Mammary epithelial cell (primary cell): Measurements from ENCODE around the gene GGACT.

Source experiments
- CTCF ChIP-seq, 2 donors: IDR thresholded peaks in 1 of 2; conservative IDR thresholded peaks in 1 of 2; 2 replicates each; pipeline ENCODE4 v1.5.1; 2011 to 2012; ENCODE audit warnings: inconsistent platforms in 2 of 2, low read length in 2 of 2, mild to moderate bottlenecking in 2 of 2, control low read depth in 1 of 2, low read depth in 1 of 2; ENCODE audit not compliant: insufficient read depth in 1 of 2; ENCODE audit errors: extremely low read depth in 1 of 2
- EZH2 ChIP-seq: IDR thresholded peaks from 2 replicates; pipeline ENCODE4 v1.6.1; 2012; ENCODE audit warnings: low read length, inconsistent platforms, borderline replicate concordance

GRCh38 chr13:100625447-100625846 is 36.9 kb upstream of the GGACT start:
- TF ChIP-seq CTCF (conservative IDR thresholded peaks at IDR 0.05 in 1 of 2, IDR thresholded peaks at IDR 0.05 in 1 of 2; ENCODE audit: extremely low read depth in 1 of 2, insufficient read depth in 1 of 2, low read depth in 1 of 2, low read length in 2 of 2) (no peak), EZH2 (no peak)
